ENCODE measurements around the gene H6PD. TPM values are rescaled to one million over a fixed set of nuclear protein-coding genes. Genes with fewer than 3 reads are reported as not detected.

H6PD gene
- polyA plus RNA-seq, 1 donor (not counting 4 experiments of a cell fraction or from before 2014, with no cell fraction given): 3.3 TPM

DNA sequence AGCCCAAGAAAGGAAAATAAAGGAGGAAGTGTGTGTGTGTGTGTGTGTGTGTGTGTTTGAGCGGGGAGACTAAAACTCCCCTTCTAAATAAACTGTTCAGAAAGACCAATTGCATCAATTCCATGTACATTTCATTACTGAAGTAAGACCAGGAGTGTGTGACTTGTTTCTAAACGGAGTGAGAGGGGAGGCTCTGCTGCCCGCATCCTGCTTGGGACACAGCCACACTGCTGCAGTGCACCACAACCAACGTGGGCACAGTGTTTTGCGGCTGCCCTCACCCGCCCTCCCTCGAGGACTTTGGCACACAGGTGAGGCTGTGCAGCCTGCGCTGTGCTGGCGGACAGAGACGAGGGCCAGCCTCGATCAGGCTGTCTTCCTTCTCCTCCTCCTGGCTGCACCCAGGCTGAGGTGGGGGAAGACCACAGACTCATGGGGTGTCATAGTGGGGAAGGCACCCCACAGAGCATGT is 31.0 kb upstream of the H6PD start:
- no peak overlapping the region for H2AFZ ChIP-seq (ENCODE audit: control insufficient read depth, low read length)
- no peak overlapping the region for H3K9ac ChIP-seq (ENCODE audit: control insufficient read depth, extremely low read depth, insufficient read depth, low read length)

DNA sequence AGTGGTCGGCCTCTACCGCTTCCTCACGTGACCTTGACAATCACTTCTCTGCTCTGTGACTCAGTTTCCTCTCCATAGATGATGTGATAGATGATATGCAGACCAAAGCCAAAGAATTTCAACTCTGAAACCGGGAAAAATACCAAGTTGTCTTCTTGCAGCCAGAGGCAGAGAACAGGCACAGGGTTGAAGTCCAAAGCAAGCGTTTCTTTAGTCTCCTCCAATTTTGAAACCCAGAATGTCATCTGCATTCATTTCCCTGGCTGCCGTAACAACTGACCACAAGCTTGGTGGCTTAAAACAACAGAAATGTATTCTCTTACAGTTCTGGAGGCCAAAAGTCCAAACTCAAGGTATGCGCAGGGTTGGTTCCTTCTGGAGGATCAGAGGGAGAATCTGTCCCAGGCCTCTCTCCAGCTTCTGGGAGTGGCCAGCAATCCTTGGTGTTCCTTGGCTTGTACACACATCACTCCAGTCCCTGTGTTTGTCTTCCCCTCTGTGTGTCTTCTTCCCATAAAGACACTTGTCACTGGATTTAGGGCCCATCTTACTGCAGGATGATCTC is 30.3 kb upstream of the H6PD start:
- no peak overlapping the region for H3K9ac ChIP-seq (ENCODE audit: control insufficient read depth, extremely low read depth, insufficient read depth, low read length)
- H3K27me3 ChIP-seq (ENCODE audit: control insufficient read depth, extremely low read depth, insufficient read depth, low read length): no peaks in the 10 kb centered on the region
- dilution Hi-C loops (cut with MboI; ENCODE audit: extremely low pct_ligation_motif_present, low sequenced_read_pairs): no loop called here
- no peaks in the 10 kb centered on the region for H3K9me3 ChIP-seq (ENCODE audit: control insufficient read depth, low read depth, low read length)
- DNase-seq (ENCODE audit: low read depth, low spot score) (no peak), FAIRE-seq (no peak)
- H2AFZ ChIP-seq (ENCODE audit: control insufficient read depth, low read length): no peak overlapping the region
- H3K36me3 ChIP-seq (ENCODE audit: control insufficient read depth in 2 of 2, extremely low read depth in 1 of 2, insufficient read depth in 2 of 2, low read length in 2 of 2): no peaks in the 10 kb centered on the region
- H3K79me2 ChIP-seq (ENCODE audit: control insufficient read depth, insufficient read depth, low read length): no peaks in the 10 kb centered on the region
- H3K27ac ChIP-seq (ENCODE audit: control insufficient read depth, insufficient read depth, low read length): no peak overlapping the region
- no peak overlapping the region for H3K4me3 ChIP-seq (ENCODE audit: control insufficient read depth in 2 of 3, extremely low read depth in 1 of 3, insufficient read depth in 2 of 3, low read depth in 1 of 3, low read length in 3 of 3)
- H4K20me1 ChIP-seq (ENCODE audit: control insufficient read depth, extremely low read depth, insufficient read depth, low read length): no peaks in the 10 kb centered on the region
- peaks cover 42% of the 10 kb centered on the region for H3K4me1 ChIP-seq (ENCODE audit: control insufficient read depth, extremely low read depth, insufficient read depth, low read length)
- H3K4me2 ChIP-seq (ENCODE audit: control insufficient read depth, extremely low read depth, insufficient read depth, low read depth, low read length): no peak overlapping the region
- TF ChIP-seq EZH2 (IDR thresholded peaks at IDR 0.05; ENCODE audit: low read length): no peak
- TF ChIP-seq, protein P1, sequence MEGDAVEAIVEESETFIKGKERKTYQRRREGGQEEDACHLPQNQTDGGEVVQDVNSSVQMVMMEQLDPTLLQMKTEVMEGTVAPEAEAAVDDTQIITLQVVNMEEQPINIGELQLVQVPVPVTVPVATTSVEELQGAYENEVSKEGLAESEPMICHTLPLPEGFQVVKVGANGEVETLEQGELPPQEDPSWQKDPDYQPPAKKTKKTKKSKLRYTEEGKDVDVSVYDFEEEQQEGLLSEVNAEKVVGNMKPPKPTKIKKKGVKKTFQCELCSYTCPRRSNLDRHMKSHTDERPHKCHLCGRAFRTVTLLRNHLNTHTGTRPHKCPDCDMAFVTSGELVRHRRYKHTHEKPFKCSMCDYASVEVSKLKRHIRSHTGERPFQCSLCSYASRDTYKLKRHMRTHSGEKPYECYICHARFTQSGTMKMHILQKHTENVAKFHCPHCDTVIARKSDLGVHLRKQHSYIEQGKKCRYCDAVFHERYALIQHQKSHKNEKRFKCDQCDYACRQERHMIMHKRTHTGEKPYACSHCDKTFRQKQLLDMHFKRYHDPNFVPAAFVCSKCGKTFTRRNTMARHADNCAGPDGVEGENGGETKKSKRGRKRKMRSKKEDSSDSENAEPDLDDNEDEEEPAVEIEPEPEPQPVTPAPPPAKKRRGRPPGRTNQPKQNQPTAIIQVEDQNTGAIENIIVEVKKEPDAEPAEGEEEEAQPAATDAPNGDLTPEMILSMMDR (optimal IDR thresholded peaks at IDR 0.05 in 1 of 3, IDR thresholded peaks at IDR 0.05 in 1 of 3, conservative IDR thresholded peaks at IDR 0.05 in 1 of 3; ENCODE audit: extremely low read depth in 1 of 3, insufficient read depth in 2 of 3, low read length in 3 of 3): no peak
- H3K9me1 ChIP-seq (ENCODE audit: control insufficient read depth, extremely low read depth, insufficient read depth, low read length): peaks cover 4% of the 10 kb centered on the region

More for the DNA sequence above, 31.0 kb upstream of the H6PD start:
- no peak overlapping the region for H3K4me3 ChIP-seq (ENCODE audit: control insufficient read depth in 2 of 3, extremely low read depth in 1 of 3, insufficient read depth in 2 of 3, low read depth in 1 of 3, low read length in 3 of 3)
- no peak overlapping the region for H3K4me2 ChIP-seq (ENCODE audit: control insufficient read depth, extremely low read depth, insufficient read depth, low read depth, low read length)
- no peak overlapping the region for H3K27ac ChIP-seq (ENCODE audit: control insufficient read depth, insufficient read depth, low read length)
- no peak for TF ChIP-seq EZH2 (IDR thresholded peaks at IDR 0.05; ENCODE audit: low read length)
- TF ChIP-seq, protein P1 (optimal IDR thresholded peaks at IDR 0.05 in 1 of 3, IDR thresholded peaks at IDR 0.05 in 1 of 3, conservative IDR thresholded peaks at IDR 0.05 in 1 of 3; ENCODE audit: extremely low read depth in 1 of 3, insufficient read depth in 2 of 3, low read length in 3 of 3): no peak
- H3K27me3 ChIP-seq (ENCODE audit: control insufficient read depth, extremely low read depth, insufficient read depth, low read length): no peaks in the 10 kb centered on the region
- peaks cover 46% of the 10 kb centered on the region for H3K4me1 ChIP-seq (ENCODE audit: control insufficient read depth, extremely low read depth, insufficient read depth, low read length)
- H3K36me3 ChIP-seq (ENCODE audit: control insufficient read depth in 2 of 2, extremely low read depth in 1 of 2, insufficient read depth in 2 of 2, low read length in 2 of 2): no peaks in the 10 kb centered on the region
- no peaks in the 10 kb centered on the region for H3K9me3 ChIP-seq (ENCODE audit: control insufficient read depth, low read depth, low read length)
- FAIRE-seq (no peak), DNase-seq (ENCODE audit: low read depth, low spot score) (no peak)
- H4K20me1 ChIP-seq (ENCODE audit: control insufficient read depth, extremely low read depth, insufficient read depth, low read length): no peaks in the 10 kb centered on the region
- H3K9me1 ChIP-seq (ENCODE audit: control insufficient read depth, extremely low read depth, insufficient read depth, low read length): peaks cover 4% of the 10 kb centered on the region
- dilution Hi-C loops (cut with MboI; ENCODE audit: extremely low pct_ligation_motif_present, low sequenced_read_pairs): no loop called here
- no peaks in the 10 kb centered on the region for H3K79me2 ChIP-seq (ENCODE audit: control insufficient read depth, insufficient read depth, low read length)

Measured in keratinocyte (primary cell).